ENCODE data around the gene LRPPRC. TPM values are rescaled to one million over a fixed set of nuclear protein-coding genes. Genes with fewer than 3 reads are reported as not detected.

Gene LRPPRC
- total and polyA plus RNA-seq, 2 experiments from 2014 or later = 39.5 to 71.9 TPM

- Histone ChIP-seq H3K4me3 (no peak overlapping the region), H3K9me3 (ENCODE audit: low read depth) (no peaks in the 10 kb centered on the region), H3K27ac (no peak overlapping the region), H3K36me3 (peaks cover 38% of the 10 kb centered on the region), H3K27me3 (no peaks in the 10 kb centered on the region), H3K4me1 (ENCODE audit: low read depth) (peaks cover 10% of the 10 kb centered on the region)
- no peak for TF ChIP-seq CTCF (IDR thresholded peaks at IDR 0.05; ENCODE audit: low read depth, low read length)
- peak in 1 of 2 donors; percentile 19 for DNase-seq (ENCODE audit: low read depth in 1 of 2, low spot score in 1 of 2)
These were observed 97.5 kb downstream of the LRPPRC start for GRCh38 chr2:43898134-43898837.

GRCh38 chr2:43897492-43897891 is 98.3 kb downstream of the LRPPRC start:
- Histone ChIP-seq H3K4me3 (no peak overlapping the region), H3K9me3 (ENCODE audit: low read depth) (no peaks in the 10 kb centered on the region), H3K27ac (no peak overlapping the region), H3K27me3 (no peaks in the 10 kb centered on the region), H3K36me3 (peaks cover 38% of the 10 kb centered on the region), H3K4me1 (ENCODE audit: low read depth) (peaks cover 10% of the 10 kb centered on the region)
- no peak for TF ChIP-seq CTCF (IDR thresholded peaks at IDR 0.05; ENCODE audit: low read depth, low read length)
- DNase-seq (ENCODE audit: low read depth in 1 of 2, low spot score in 1 of 2) = peak in 1 of 2 donors; percentile 40

- H3K27me3 ChIP-seq = no peaks in the 10 kb centered on the region
- no peak for TF ChIP-seq CTCF (IDR thresholded peaks at IDR 0.05; ENCODE audit: low read depth, low read length)
- H3K4me1 ChIP-seq (ENCODE audit: low read depth) = peaks cover 10% of the 10 kb centered on the region
- no peaks in the 10 kb centered on the region for H3K9me3 ChIP-seq (ENCODE audit: low read depth)
- H3K27ac ChIP-seq = no peak overlapping the region
- no peak overlapping the region for H3K4me3 ChIP-seq
- no peak for DNase-seq (ENCODE audit: low read depth in 1 of 2, low spot score in 1 of 2)
- H3K36me3 ChIP-seq = peaks cover 42% of the 10 kb centered on the region
These were observed 98.9 kb downstream of the LRPPRC start for GRCh38 chr2:43896906-43897305.

GRCh38 chr2:43894743-43895142 is 101.0 kb downstream of the LRPPRC start:
- H3K4me3 ChIP-seq = no peak overlapping the region
- H3K9me3 ChIP-seq (ENCODE audit: low read depth) = no peaks in the 10 kb centered on the region
- H3K36me3 ChIP-seq = peaks cover 41% of the 10 kb centered on the region
- no peaks in the 10 kb centered on the region for H3K27me3 ChIP-seq
- no peak overlapping the region for H3K27ac ChIP-seq
- TF ChIP-seq CTCF (IDR thresholded peaks at IDR 0.05; ENCODE audit: low read depth, low read length) = no peak
- no peak for DNase-seq (ENCODE audit: low read depth in 1 of 2, low spot score in 1 of 2)
- peaks cover 10% of the 10 kb centered on the region for H3K4me1 ChIP-seq (ENCODE audit: low read depth)

- H3K27me3 ChIP-seq = no peaks in the 10 kb centered on the region
- peak in 1 of 2 donors; percentile 52 for DNase-seq (ENCODE audit: low read depth in 1 of 2, low spot score in 1 of 2)
- no peak overlapping the region for H3K4me3 ChIP-seq
- no peaks in the 10 kb centered on the region for H3K4me1 ChIP-seq (ENCODE audit: low read depth)
- TF ChIP-seq CTCF (IDR thresholded peaks at IDR 0.05; ENCODE audit: low read depth, low read length) = no peak
- H3K27ac ChIP-seq = no peak overlapping the region
- H3K9me3 ChIP-seq (ENCODE audit: low read depth) = no peaks in the 10 kb centered on the region
- H3K36me3 ChIP-seq = peaks cover 41% of the 10 kb centered on the region
These were observed 104.9 kb downstream of the LRPPRC start for GRCh38 chr2:43890855-43891254.

All from cardiac muscle cell (in vitro differentiated cells and primary cell).